IPS-15b (cell line): ENCODE measurements around the gene PARVB.
"Not testable (repeated sequence)": the region's sequence is repeated elsewhere in the genome, so short reads cannot be mapped to it uniquely, and the experiment has no call there.

ENCODE experiments used
- H3K27me3 ChIP-seq: one replicate; pipeline ENCODE4 v1.6.1; 2013; ENCODE audit warnings: low read length; ENCODE audit not compliant: control insufficient read depth, insufficient read depth
- H3K36me3 ChIP-seq: one replicate; pipeline ENCODE4 v1.6.1; 2013; ENCODE audit warnings: low read length; ENCODE audit not compliant: control insufficient read depth, insufficient read depth
- H3K4me1 ChIP-seq: one replicate; pipeline ENCODE4 v1.6.1; 2013; ENCODE audit warnings: mild to moderate bottlenecking, low read length; ENCODE audit not compliant: control insufficient read depth, insufficient read depth
- H3K4me3 ChIP-seq: one replicate; pipeline ENCODE4 v1.5.1; 2013; ENCODE audit warnings: low read depth, low read length
- H3K9ac ChIP-seq: one replicate; pipeline ENCODE4 v1.6.1; 2013; ENCODE audit warnings: low read depth, mild to moderate bottlenecking, low read length
- H3K9me3 ChIP-seq: one replicate; pipeline ENCODE4 v1.6.1; 2013; ENCODE audit warnings: mild to moderate bottlenecking, low read length; ENCODE audit not compliant: control insufficient read depth, insufficient read depth

PARVB gene

DNA sequence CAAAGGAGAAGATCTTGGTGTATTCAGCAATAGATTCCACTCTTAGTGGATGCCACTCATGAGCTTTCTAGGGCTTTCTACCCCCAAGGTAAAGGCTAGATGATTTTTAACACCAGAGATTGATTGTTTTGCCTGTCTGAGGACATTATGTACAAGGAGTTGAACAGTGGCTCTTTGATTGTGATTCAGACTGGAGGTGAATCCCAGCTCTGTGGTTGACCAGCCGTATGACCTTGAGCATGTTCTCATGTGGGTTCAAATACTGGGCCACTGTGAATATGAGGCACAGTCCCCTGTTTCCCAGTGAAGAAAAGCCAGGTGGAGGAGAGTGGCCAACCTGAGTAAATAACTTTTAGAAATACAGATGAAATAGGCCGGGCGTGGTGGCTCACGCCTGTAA, 24.0 kb upstream of the PARVB start:
- H3K36me3 ChIP-seq = peaks cover 20% of the 10 kb centered on the region
- no peaks in the 10 kb centered on the region for H3K9me3 ChIP-seq
- no peaks in the 10 kb centered on the region for H3K27me3 ChIP-seq
- H3K9ac ChIP-seq = no peak overlapping the region
- H3K4me1 ChIP-seq = no peaks in the 10 kb centered on the region
- H3K4me3 ChIP-seq = no peak overlapping the region

DNA sequence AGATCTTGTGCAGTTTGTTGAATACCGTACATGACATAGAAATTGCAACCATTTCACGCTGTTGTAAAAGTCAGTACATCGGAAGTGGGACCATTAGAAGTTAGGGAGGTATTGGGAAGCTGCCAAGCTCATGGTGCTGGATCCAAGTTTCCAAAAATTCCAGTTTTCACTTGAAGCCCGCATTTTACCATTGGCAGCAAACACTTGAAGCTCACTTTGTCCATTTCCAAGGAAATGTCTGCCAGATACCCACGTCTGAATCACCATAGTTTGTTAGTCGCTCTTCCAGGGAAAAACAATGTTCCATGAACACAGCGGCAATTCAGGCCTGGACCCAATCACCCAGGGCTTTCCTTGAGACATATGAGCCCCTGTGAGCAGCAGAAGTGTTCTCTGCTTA, 22.6 kb upstream of the PARVB start:
- no peaks in the 10 kb centered on the region for H3K9me3 ChIP-seq
- no peak overlapping the region for H3K9ac ChIP-seq
- no peaks in the 10 kb centered on the region for H3K27me3 ChIP-seq
- no peak overlapping the region for H3K4me3 ChIP-seq
- H3K36me3 ChIP-seq = peaks cover 7% of the 10 kb centered on the region
- no peaks in the 10 kb centered on the region for H3K4me1 ChIP-seq

DNA sequence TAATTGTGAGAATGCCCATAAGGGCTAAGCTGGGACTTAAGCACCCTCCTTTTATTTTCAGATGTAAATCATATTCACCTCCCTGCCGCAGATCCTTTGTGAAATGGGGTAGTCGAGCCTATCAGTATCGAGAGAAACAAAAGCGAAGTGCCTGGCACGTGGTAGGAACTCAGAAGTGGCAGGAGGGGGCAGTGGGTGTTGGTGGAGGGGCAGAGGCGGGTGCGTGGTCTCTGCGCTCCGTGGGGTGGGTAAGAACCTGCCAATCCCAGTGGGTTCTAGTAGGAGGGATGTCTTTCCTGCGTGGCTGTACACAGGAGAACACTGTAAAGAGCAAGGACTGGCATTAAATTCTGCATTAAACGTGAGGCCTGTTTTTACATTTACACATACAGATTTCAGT, 21.8 kb upstream of the PARVB start:
- Histone ChIP-seq H3K36me3 (peaks cover 5% of the 10 kb centered on the region), H3K27me3 (no peaks in the 10 kb centered on the region), H3K4me3 (no peak overlapping the region), H3K9me3 (no peaks in the 10 kb centered on the region), H3K9ac (no peak overlapping the region), H3K4me1 (no peaks in the 10 kb centered on the region)

DNA sequence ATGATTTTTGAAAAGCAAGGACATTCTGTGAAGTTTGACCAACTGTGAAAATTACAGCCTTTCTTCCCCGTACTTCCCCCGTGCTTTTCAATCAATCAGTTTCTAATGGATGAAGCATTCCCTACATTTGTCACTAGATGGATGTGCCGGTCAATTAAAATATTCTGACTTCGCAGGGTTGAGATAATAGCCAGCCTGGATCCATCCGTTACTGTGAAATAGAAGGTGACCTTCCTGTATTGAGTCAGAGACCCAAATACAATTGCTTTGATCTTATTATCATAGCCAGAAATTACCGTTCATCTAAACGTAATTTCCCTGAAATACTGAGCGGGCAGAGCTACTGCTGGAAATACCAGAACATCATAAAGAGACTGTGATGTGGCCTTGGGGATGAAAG, 21.1 kb upstream of the PARVB start:
- Histone ChIP-seq H3K4me3 (no peak overlapping the region), H3K9ac (no peak overlapping the region), H3K9me3 (no peaks in the 10 kb centered on the region), H3K27me3 (no peaks in the 10 kb centered on the region), H3K36me3 (peaks cover 2% of the 10 kb centered on the region), H3K4me1 (no peaks in the 10 kb centered on the region)

DNA sequence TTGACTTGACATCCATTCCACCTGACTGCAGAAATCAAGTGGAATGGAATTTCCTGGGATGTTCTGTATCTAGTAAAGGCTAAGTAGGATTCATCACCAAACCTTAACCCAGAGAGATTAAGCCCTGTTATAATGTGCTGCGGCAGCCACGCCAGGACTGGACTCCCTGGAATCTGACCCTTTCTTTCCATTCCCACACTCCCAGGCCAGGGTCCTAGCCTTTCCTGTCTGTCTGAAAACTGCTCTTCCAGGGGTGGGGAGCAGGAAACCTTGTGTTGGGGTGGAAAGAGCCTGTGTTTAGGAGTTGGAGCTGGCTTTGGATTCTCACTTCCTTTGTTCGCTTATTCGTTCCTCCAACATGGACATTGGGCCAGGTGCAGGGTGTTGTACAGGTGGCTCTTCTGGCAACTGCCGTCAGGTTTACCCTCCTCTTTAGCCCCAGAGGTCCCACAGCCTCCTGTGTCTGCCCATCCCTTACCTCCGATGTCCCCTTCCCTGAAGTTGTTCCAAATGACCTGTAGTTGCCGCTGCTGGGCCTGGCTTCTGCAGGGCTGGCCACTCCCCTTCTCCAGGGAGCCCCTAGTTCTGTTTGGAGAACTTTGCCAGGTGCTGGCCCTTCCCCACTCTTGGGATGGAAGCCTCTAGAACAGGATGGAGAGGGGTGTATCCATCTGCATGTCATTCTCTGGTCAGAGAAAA, 20.5 kb upstream of the PARVB start:
- Histone ChIP-seq H3K36me3 (no peaks in the 10 kb centered on the region), H3K27me3 (no peaks in the 10 kb centered on the region), H3K4me1 (no peaks in the 10 kb centered on the region), H3K9me3 (no peaks in the 10 kb centered on the region), H3K4me3 (no peak overlapping the region), H3K9ac (no peak overlapping the region)

DNA sequence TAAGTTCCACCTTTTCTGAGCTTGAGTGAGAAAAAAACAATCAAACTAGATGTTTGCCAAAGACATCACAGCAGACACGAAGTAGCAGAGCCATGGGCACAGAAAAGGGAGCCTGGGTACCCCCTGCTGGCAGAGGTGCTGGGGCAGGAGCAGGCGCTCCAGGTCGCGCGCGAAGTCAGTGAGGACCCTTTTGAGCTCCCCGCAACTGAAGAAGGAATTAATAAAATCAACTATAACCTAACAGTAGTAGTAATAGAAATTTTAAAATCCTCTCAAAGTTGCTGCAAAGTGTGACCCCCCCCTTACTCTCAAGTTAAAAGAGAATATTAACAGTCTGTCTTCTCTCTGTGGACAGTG, 20.0 kb upstream of the PARVB start:
- H3K4me3 ChIP-seq = no peak overlapping the region

DNA sequence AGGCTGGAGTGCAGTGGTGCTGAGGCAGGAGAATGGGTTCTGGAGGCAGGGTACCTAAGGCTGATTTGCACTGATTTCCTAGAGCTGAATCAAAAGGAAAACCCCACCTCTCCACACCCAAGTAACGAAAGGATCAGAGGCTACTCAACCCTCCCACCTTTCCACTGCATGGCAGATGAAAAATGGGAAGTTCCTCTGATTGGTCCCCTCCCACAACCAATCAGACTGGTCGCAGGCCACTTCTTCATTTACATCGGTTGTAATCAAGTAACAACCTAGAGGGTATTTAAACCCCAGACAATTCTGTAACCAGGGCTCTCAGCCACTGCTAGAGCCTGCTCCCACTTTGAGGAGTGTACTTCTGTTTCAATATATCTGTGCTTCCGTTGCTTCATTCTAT, 18.6 kb upstream of the PARVB start:
- H3K27me3 ChIP-seq = no peaks in the 10 kb centered on the region
- H3K4me1 ChIP-seq = no peaks in the 10 kb centered on the region
- no peaks in the 10 kb centered on the region for H3K9me3 ChIP-seq
- no peak overlapping the region for H3K9ac ChIP-seq
- no peaks in the 10 kb centered on the region for H3K36me3 ChIP-seq
- H3K4me3 ChIP-seq = no peak overlapping the region

More for the DNA sequence above, 20.0 kb upstream of the PARVB start:
- Histone ChIP-seq H3K36me3 (no peaks in the 10 kb centered on the region), H3K9ac (no peak overlapping the region), H3K4me1 (no peaks in the 10 kb centered on the region), H3K9me3 (no peaks in the 10 kb centered on the region), H3K27me3 (no peaks in the 10 kb centered on the region)

DNA sequence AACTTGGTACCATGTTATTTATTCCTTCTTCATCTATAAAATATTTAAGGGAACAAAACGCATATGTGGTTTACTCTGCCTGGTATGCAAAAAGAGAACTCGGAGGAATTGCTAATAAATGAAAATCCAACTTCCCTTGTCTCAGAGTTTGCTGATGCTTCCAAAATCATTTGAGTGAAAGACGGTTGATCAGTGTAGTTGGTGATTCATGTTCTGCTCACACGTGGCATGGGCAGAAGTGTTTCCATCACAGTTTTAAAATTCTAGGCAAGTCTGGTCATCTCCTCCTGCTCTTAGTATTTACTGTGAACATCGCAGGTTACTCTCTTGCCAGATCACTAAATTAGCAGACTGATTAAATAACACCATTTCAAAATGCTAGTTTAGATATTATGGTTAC, 11.9 kb upstream of the PARVB start:
- H3K9ac ChIP-seq = no peak overlapping the region
- no peaks in the 10 kb centered on the region for H3K27me3 ChIP-seq
- H3K4me3 ChIP-seq = no peak overlapping the region
- H3K36me3 ChIP-seq = no peaks in the 10 kb centered on the region
- H3K9me3 ChIP-seq = no peaks in the 10 kb centered on the region
- H3K4me1 ChIP-seq = no peaks in the 10 kb centered on the region

DNA sequence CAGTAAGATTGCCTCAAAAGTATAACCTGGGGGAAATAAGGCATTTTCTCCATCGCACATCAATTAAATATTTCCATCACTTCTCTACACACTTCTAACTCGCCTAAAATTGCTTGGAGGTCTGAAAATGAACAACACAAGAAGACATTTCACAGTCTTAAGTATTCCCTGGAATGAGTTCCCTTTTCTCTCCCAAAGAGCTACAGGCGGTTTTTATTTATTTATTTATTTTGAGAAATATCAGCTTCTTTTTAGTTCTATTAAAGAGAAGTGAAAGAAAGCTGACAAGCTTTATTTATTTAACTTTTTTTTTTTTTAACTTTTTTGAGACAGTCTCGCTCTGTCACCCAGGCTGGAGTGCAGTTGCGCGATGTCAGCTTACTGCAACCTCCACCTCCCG, 11.5 kb upstream of the PARVB start:
- Histone ChIP-seq H3K9ac (no peak overlapping the region), H3K27me3 (no peaks in the 10 kb centered on the region), H3K9me3 (no peaks in the 10 kb centered on the region), H3K4me1 (no peaks in the 10 kb centered on the region), H3K4me3 (no peak overlapping the region), H3K36me3 (no peaks in the 10 kb centered on the region)

DNA sequence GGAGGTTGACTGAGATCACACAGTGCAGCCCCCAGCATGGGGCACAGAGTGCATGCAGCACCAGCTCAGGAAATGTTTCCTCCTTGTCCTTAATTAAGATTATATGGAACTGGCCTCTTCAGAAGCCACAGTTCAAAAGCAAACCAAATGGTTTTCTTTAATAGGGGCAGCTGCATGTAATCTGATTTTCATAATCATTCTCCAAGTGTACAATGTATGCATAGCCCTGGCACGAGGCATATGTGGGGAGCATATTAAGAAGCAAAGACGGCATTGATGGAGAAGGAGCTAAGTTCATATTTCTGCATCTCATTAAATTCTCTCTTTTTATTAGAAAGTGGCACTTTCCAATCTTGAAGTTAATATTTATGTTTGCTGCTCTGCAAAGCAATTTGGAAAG, 9.9 kb upstream of the PARVB start:
- Histone ChIP-seq H3K36me3 (no peaks in the 10 kb centered on the region), H3K9ac (no peak overlapping the region), H3K4me1 (no peaks in the 10 kb centered on the region), H3K27me3 (no peaks in the 10 kb centered on the region), H3K4me3 (no peak overlapping the region), H3K9me3 (no peaks in the 10 kb centered on the region)

DNA sequence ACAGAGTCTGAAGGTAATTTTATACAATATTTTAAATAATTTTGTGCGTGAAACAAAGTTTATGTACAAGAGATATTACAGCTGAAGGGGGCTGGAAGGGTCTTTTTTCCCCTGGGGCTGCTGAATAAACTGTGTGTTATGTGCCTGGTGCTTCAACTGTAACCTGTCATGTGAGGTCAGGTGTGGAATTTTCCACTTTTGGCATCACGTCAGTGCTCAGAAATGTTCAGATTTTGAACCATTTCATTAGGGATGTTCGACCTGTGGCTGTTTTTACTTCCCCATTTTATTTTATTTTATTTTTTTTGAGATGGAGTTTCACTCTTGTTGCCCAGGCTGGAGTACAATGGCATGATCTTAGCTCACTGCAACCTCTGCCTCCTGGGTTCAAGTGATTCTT, 7.5 kb upstream of the PARVB start:
- H3K9ac ChIP-seq, H3K36me3 ChIP-seq, H3K4me3 ChIP-seq, H3K4me1 ChIP-seq, H3K27me3 ChIP-seq, H3K9me3 ChIP-seq: not testable (repeated sequence)

DNA sequence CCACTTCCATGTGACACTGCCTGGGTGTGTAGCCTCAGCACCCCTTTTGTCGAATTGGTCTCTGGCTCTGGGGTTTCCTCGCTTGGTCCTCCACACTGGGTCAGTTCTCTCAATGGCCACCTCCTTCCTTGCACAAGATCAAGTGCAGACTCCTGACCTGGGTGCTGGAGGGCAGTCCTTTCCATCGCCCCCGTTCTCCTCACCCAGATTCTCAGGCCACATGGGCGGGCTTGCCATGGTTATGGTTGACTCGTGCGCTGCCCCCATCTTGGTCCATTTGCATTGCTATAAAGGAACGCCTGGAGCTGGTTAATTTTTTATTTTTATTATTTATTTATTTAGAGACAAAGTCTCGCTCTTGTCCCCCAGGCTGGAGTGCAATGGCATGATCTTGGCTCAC, 5.5 kb upstream of the PARVB start:
- no peak overlapping the region for H3K9ac ChIP-seq
- no peak overlapping the region for H3K4me3 ChIP-seq
- H3K4me1 ChIP-seq = no peaks in the 10 kb centered on the region
- no peaks in the 10 kb centered on the region for H3K9me3 ChIP-seq
- H3K27me3 ChIP-seq = no peaks in the 10 kb centered on the region
- H3K36me3 ChIP-seq = no peaks in the 10 kb centered on the region
